Liver (tissue), 3 donors: ENCODE data around the gene UPF1.

Experiments used
- ATF3 ChIP-seq: IDR thresholded peaks from 2 replicates; pipeline ENCODE4 v1.6.1; 2016; ENCODE audit warnings: antibody characterized with exemption
- CTCF ChIP-seq: fragments of 150-350 bp; IDR thresholded peaks from 2 replicates; pipeline ENCODE4 v1.5.1; 2017; ENCODE audit warnings: improper control_type of control experiment, low read depth, low read length; ENCODE audit not compliant: missing input control
- HNF4G ChIP-seq: IDR thresholded peaks from 2 replicates; pipeline ENCODE4 v1.6.1; 2016; ENCODE audit warnings: antibody characterized with exemption
- RAD21 ChIP-seq, 2 donors: IDR thresholded peaks; 2 replicates each; pipeline ENCODE4 v1.6.1; 2016; ENCODE audit warnings: antibody characterized with exemption in 2 of 2, mild to moderate bottlenecking in 2 of 2
- donor health status: healthy.
- donor health status: healthy.

GRCh38 chr19:18853755-18854427, 22.1 kb downstream of the UPF1 start:
- TF ChIP-seq HNF4G (no peak), CTCF (no peak), ATF3 (no peak), RAD21 (IDR thresholded peaks at IDR 0.05) (no peak)
